ENCODE measurements around the gene OBP2A.
A peak's percentile ranks its signal among the peaks of the same experiment; 100 is the strongest.
"Not testable (repeated sequence)": the region's sequence is repeated elsewhere in the genome, so short reads cannot be mapped to it uniquely, and the experiment has no call there.

OBP2A gene

GRCh38 chr9:135545646-135546176 is at the start of gene OBP2A:
OBP2A (plus strand) TSS chr9:135546126; CDS start chr9:135546181, 55 bp downstream.
- DNase-seq (ENCODE audit: low read depth in 2 of 2) = not testable (repeated sequence)

- no peak for DNase-seq (ENCODE audit: low read depth in 2 of 2)
These were observed 47.4 kb upstream of the OBP2A start for GRCh38 chr9:135498381-135499126.

GRCh38 chr9:135499326-135500070 is 46.4 kb upstream of the OBP2A start:
- DNase-seq (ENCODE audit: low read depth in 2 of 2) = peak; percentile 71 to 87

GRCh38 chr9:135500071-135500524 is 45.8 kb upstream of the OBP2A start:
- DNase-seq (ENCODE audit: low read depth in 2 of 2) = no peak

- DNase-seq (ENCODE audit: low read depth in 2 of 2) = peak; percentile 73
These were observed 45.2 kb upstream of the OBP2A start, which contains the start of gene MRPS2 for GRCh38 chr9:135500525-135501260. MRPS2 (plus strand) TSS chr9:135500682; CDS start chr9:135500711, 29 bp downstream.

- DNase-seq (ENCODE audit: low read depth in 2 of 2) = no peak
These were observed 44.4 kb upstream of the OBP2A start for GRCh38 chr9:135501261-135502167.

GRCh38 chr9:135502168-135502872 is 43.6 kb upstream of the OBP2A start:
- DNase-seq (ENCODE audit: low read depth in 2 of 2) = no peak

GRCh38 chr9:135502873-135503321 is 43.0 kb upstream of the OBP2A start:
- DNase-seq (ENCODE audit: low read depth in 2 of 2) = no peak

- DNase-seq (ENCODE audit: low read depth in 2 of 2) = no peak
These were observed 42.3 kb upstream of the OBP2A start for GRCh38 chr9:135503371-135504261.

- DNase-seq (ENCODE audit: low read depth in 2 of 2) = peak; percentile 31 to 50
These were observed 41.4 kb upstream of the OBP2A start for GRCh38 chr9:135504262-135505243.

GRCh38 chr9:135505406-135506187 is 40.3 kb upstream of the OBP2A start:
- no peak for DNase-seq (ENCODE audit: low read depth in 2 of 2)

GRCh38 chr9:135506327-135507103 is 39.4 kb upstream of the OBP2A start:
- no peak for DNase-seq (ENCODE audit: low read depth in 2 of 2)

GRCh38 chr9:135507104-135508035 is 38.6 kb upstream of the OBP2A start:
- DNase-seq (ENCODE audit: low read depth in 2 of 2) = no peak

GRCh38 chr9:135508211-135508820 is 37.6 kb upstream of the OBP2A start:
- DNase-seq (ENCODE audit: low read depth in 2 of 2) = no peak

- DNase-seq (ENCODE audit: low read depth in 2 of 2) = no peak
These were observed 36.5 kb upstream of the OBP2A start for GRCh38 chr9:135509458-135509857.

Data from stimulated activated CD4-positive, alpha-beta T cell treated with anti-CD3 and anti-CD28 coated beads, Interleukin-12 subunit alpha, Interleukin-12 subunit beta, amount 100 ng/mL, for 24 hours (primary cell).